HCT116 (cell line): ENCODE measurements around the gene PAOX.

Experiments
- EGR1 ChIP-seq: IDR thresholded peaks from 2 replicates; pipeline ENCODE4 v1.6.1; 2012; ENCODE audit warnings: low read depth
- POLR2A ChIP-seq: IDR thresholded peaks from 2 replicates; pipeline ENCODE4 v1.7.0; 2011; ENCODE audit warnings: borderline replicate concordance; ENCODE audit not compliant: insufficient read depth, insufficient read length; ENCODE audit errors: extremely low read depth
- POLR2AphosphoS5 ChIP-seq: IDR thresholded peaks from 2 replicates; pipeline ENCODE4 v1.6.1; 2011; ENCODE audit warnings: mild to moderate bottlenecking, low read depth, low read length, moderate library complexity
- TCF7L2 ChIP-seq: IDR thresholded peaks from 2 replicates; pipeline ENCODE4 v1.7.0; 2011; ENCODE audit warnings: borderline replicate concordance, inconsistent platforms; ENCODE audit not compliant: insufficient read depth, insufficient read length; ENCODE audit errors: extremely low read depth
- TF ChIP-seq, protein P1 (sequence below), 3 experiments: fragments of 200-600 bp in 1 of 3; sonication (generic) in 1 of 3; IDR thresholded peaks in 2 of 3; conservative IDR thresholded peaks in 1 of 3; 2 replicates each; pipeline ENCODE4 v1.5.1; 2012 to 2017; ENCODE audit warnings: low read depth in 2 of 3, low read length in 2 of 3, antibody characterized with exemption in 1 of 3, borderline replicate concordance in 1 of 3, control low read depth in 1 of 3, mild to moderate bottlenecking in 1 of 3, mixed read lengths in 1 of 3, mixed run types in 1 of 3, moderate library complexity in 1 of 3; ENCODE audit not compliant: insufficient read depth in 1 of 3

DNA sequence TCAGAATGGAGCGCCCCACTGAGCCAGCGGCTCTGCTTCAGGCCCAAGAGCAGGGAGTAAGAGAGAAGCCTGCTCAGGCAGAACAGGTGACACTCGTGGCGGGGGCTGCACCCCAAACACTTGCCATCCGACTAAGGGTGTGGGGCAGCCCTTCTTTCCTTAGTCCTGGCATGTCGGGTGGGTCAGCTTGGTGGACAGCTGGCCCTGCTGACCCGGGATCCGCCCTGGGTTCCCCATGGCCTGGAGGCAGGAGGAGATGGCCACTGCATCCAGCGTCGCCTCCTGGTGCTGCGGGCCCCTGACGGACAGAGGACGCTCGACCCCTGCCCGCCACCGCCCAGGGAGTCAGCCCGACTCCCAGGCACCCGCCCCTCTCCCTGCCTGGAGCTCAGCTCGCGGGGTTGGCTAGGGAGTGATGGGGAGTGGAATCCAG, 1.2 kb upstream of the PAOX start:
- TF ChIP-seq, protein P1, sequence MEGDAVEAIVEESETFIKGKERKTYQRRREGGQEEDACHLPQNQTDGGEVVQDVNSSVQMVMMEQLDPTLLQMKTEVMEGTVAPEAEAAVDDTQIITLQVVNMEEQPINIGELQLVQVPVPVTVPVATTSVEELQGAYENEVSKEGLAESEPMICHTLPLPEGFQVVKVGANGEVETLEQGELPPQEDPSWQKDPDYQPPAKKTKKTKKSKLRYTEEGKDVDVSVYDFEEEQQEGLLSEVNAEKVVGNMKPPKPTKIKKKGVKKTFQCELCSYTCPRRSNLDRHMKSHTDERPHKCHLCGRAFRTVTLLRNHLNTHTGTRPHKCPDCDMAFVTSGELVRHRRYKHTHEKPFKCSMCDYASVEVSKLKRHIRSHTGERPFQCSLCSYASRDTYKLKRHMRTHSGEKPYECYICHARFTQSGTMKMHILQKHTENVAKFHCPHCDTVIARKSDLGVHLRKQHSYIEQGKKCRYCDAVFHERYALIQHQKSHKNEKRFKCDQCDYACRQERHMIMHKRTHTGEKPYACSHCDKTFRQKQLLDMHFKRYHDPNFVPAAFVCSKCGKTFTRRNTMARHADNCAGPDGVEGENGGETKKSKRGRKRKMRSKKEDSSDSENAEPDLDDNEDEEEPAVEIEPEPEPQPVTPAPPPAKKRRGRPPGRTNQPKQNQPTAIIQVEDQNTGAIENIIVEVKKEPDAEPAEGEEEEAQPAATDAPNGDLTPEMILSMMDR (IDR thresholded peaks at IDR 0.05 in 2 of 3, conservative IDR thresholded peaks at IDR 0.05 in 1 of 3; ENCODE audit: borderline replicate concordance in 1 of 3, insufficient read depth in 1 of 3, low read depth in 2 of 3, low read length in 2 of 3), result no peak
- TF ChIP-seq POLR2A (no peak), TCF7L2 (no peak), EGR1 (no peak), POLR2AphosphoS5 (no peak)
